ENCODE measurements around the gene EPN2.
"Not testable (repeated sequence)": the region's sequence is repeated elsewhere in the genome, so short reads cannot be mapped to it uniquely, and the experiment has no call there.

EPN2 gene

DNA sequence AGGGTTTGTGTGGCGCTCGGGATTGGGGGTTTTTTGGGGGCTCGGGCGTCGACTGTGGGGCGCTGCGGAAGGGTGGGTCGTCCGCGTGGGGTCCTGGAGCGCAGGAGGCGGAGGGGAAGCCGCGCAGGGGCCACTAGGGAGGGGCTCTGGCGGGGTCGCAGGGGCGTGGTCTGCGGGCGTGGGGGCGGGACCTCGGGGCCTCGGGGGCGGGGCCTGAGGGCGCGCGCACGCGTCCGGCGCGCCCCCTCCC lies at the start of gene EPN2:
Gene EPN2 (plus strand): TSS at position 228 of the 250 bp plus-strand sequence. CDS start 45,754 bp downstream, outside the sequence.
- in situ Hi-C loops (cut with HindIII; ENCODE audit: low sequenced_read_pairs): not testable (repeated sequence)

DNA sequence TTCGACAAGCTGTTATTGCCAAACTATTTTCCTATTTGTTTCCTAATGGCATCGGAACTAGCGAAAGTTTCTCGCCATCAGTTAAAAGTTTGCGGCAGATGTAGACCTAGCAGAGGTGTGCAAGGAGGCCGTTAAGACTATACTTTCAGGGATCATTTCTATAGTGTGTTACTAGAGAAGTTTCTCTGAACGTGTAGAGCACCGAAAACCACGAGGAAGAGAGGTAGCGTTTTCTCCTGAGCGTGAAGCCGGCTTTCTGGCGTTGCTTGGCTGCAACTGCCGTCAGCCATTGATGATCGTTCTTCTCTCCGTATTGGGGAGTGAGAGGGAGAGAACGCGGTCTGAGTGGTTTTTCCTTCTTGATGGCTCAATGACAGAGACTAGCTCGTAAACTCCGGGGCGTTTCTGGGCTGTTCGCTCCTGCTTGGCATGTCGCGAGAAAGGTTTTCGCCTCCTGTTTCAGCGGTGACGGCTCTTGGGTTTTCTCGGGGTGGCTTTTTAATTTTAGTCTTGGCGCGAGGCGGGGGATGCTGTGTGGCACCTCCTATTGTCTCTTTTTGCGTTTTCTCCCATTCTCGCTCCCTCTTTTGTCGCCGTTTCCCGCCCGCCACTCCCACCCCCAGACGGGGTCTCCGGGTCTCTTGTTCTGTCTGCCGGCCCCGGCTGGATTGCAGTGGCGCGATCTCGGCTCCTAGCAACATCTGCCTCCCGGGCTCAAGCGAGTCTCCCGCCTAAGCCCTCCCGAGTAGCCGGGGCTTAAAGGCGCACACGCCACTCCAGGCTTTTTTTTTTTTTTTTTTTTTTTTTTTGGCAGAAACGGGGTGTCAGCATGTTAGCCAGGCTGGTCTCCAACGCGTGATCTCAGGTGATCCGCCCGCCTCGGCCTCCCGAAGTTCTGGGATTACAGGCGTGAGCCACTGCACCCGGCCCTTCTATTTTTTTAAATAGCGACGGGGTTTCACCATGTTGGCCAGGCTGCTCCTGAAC lies 49.0 kb upstream of the EPN2 start:
- in situ Hi-C loops (cut with HindIII; ENCODE audit: low sequenced_read_pairs): not testable (repeated sequence)

DNA sequence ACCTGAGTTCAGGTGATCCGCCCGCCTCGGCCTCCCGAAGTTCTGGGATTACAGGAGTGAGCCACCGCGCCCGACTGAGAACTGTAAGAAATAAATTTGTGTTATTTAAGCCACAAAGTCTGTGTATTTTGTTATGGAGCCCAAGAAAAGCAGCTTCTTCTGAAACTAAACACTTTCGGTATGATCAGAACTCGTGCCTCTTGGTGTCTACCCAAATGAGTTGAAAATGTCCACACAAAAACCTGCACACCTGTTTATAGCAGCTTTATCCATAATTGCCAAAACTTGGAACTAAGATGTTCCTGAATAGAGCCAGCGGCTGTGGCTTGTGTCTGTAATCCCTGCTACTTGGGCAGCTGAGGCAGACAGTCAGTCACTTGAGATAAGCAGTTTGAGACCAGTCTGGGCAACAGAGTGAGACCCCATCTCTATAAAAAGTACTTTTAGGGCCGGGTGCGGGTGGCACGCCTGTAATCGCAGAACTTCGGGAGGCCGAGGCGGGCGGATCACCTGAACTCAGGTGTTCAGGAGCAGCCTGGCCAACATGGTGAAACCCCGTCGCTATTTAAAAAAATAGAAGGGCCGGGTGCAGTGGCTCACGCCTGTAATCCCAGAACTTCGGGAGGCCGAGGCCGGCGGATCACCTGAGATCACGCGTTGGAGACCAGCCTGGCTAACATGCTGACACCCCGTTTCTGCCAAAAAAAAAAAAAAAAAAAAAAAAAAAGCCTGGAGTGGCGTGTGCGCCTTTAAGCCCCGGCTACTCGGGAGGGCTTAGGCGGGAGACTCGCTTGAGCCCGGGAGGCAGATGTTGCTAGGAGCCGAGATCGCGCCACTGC lies 48.1 kb upstream of the EPN2 start:
- in situ Hi-C loops (cut with HindIII; ENCODE audit: low sequenced_read_pairs): not testable (repeated sequence)

DNA sequence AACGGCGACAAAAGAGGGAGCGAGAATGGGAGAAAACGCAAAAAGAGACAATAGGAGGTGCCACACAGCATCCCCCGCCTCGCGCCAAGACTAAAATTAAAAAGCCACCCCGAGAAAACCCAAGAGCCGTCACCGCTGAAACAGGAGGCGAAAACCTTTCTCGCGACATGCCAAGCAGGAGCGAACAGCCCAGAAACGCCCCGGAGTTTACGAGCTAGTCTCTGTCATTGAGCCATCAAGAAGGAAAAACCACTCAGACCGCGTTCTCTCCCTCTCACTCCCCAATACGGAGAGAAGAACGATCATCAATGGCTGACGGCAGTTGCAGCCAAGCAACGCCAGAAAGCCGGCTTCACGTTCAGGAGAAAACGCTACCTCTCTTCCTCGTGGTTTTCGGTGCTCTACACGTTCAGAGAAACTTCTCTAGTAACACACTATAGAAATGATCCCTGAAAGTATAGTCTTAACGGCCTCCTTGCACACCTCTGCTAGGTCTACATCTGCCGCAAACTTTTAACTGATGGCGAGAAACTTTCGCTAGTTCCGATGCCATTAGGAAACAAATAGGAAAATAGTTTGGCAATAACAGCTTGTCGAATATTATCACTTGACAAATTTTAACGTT lies 47.3 kb upstream of the EPN2 start:
- in situ Hi-C loops (cut with HindIII; ENCODE audit: low sequenced_read_pairs): not testable (repeated sequence)

DNA sequence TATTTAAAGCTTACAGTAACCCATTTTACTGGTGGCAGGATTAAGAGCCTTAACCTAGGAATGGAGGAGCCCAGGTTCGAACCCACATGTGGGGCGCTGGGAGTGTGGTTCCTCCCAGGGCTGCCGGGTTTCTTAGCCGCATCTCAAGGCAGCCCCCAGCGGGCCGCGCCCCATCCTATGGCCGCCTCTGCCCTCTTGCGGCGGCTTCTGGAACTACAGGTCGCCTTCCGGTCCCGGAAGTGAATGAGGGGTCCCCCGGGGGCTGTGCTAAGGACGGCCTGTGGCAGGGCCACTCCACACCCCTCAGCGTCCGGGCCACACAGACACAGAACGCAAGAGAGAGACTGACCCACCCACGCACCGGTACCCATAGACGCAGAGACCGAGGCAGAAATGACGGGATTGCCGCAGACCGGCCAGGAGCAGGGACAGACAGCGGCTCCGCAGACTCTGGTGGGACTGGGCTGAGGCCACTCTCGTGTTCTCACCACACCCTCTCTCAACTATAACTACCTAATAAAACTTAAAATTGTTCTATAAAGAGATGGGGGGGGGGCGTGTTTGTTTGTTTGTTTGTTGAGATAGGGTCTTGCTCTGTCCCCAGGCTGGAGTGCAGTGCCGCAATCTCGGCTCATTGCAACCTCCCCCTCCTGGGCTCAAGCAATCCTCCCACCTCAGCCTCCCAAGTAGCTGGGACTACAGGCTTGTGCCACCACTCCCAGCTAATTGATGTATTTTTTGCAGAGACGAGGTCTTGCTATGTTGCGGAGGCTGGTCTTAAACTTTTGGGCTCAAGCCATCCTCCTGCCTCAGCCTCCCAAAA lies 40.6 kb upstream of the EPN2 start:
- in situ Hi-C loops (cut with HindIII; ENCODE audit: low sequenced_read_pairs): not testable (repeated sequence)

DNA sequence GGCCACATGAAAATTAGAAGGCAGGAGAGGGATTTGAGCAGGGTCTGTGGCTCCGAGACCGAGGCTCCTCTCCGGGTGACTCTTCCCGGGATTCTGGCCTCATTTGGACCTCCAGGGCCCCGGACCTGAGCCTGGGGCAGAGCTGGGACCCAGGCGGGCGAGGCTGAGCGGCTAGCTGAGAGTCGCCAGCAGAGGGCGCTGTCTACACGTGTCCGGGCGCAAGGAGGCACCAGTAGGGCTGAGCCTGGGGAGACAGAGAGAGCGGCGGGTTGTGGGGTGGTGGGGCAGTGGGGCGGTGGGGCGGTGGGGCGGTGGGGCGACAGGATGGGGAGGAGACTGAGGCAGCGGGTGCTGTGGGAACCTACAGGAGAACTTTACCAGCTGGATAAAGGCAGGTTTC lies 34.7 kb upstream of the EPN2 start:
- in situ Hi-C loops (cut with HindIII; ENCODE audit: low sequenced_read_pairs): not testable (repeated sequence)

DNA sequence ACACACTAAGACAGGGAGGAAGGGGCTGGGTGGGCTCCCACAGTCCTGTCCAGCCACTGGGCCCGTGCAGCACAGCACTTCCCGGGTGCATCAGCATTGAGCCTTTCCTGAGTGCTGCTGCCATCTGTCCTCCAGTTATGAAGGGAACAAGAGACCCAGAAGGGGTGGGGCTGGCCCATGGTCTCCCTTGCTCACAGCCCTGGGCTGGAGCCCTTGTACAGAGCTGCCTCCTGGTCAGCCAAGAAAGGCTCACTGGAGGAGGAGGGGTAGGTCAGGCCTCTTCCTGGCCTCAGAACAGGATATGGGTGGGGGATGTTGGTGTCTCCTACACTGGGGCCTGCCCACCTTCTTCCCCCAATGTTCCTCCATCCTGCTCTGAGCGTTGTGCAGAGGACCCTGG lies 33.7 kb upstream of the EPN2 start:
- in situ Hi-C loops (cut with HindIII; ENCODE audit: low sequenced_read_pairs): not testable (repeated sequence)

DNA sequence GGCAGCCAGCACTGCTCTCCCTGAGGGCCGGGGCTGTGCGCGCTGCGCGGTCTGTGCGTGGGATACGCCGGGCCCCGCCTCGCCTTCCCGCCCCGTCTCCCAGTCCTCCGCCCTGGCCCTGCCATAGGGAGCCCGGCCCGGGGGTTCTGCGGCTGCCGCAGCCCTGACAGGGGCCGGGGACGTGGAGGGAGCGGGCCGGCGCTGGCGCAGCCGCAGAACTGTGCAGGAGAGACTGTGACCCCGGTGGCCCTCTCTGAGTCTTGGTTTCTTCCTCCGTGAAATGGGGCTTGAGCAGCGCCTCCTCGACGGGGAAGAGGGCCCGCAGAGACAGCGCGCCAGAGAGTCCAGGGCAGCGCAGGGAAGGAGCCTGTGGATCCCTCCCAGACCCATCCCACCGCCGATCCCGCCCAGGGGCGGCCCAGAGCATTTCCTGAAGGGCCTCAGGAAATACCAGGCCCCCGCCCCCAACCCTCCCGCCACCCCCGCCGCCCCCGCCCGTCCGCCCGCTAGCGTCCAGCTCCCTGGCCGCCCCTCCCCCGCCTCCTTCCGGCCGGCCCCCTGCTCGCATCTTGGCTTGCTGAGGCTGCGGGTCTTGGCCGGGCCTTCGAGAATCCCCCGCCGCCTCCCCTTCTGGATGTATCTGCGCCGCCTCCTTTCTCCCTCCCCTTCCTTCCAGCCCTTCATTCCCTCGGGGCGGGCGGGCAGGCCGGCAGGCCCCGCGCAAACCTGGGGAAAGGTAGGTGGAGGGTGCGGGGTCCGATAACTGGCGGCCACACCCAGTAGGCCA lies 21.9 kb upstream of the EPN2 start:
- in situ Hi-C loops (cut with HindIII; ENCODE audit: low sequenced_read_pairs): not testable (repeated sequence)

DNA sequence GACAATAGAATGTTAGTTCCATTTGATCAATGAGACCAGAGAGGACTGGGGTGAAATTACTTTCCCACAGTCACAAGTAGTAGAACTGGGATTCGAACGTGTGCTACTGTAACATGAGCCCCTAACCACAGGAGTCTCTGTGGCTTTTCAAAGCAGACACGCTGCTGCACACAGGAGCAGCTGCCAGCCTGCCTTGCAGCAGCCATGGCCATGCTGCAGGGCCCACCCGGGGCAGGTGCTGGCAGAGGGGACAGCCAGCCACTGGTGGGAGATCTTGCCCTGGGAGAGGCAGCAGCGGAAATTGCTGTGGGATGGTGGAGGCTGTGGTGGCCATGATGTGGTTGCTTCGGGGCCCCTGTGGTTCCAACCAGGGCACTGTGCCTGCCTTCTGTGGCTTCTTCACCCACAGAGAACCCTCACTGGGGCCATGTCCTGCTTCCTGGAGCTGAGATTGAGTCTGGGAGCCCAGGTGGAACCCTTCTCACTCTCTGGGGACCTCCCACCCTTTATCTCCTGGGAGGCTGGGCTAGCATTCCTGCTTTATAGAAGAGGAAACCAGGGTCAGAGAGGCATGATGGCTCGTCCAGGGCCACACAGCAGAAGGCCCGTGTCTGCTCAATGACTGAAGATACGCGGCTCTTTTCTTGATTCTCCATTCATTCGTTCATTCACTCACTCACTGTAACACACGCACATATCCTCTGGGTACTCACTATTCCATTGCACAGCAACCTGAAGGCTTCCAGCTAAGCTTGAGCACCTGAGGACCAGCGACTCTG lies 20.8 kb upstream of the EPN2 start:
- in situ Hi-C loops (cut with HindIII; ENCODE audit: low sequenced_read_pairs): not testable (repeated sequence)

GRCh38 chr17:19218914-19219313 lies 18.3 kb upstream of the EPN2 start:
- in situ Hi-C loops (cut with HindIII; ENCODE audit: low sequenced_read_pairs): not testable (repeated sequence)

DNA sequence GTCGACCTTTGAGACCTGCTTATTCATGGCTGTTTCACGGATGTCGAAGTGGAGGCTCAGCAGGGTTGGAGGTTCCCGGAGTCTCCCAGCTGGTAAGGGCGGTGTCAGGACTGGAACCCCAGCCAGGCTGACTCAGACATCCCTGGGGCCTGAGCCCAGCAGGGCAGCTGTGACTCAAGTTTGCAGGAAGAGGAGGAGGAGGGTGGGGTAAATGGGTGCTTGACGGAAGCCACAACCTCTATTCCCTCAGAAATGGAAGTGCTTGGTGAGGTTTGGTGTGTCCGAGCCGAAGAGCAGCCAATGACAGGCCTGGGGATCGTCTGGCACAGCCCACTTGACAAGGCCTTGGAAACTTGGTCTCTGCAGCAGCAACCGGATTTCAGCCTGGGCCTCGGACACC lies 17.8 kb upstream of the EPN2 start:
- in situ Hi-C loops (cut with HindIII; ENCODE audit: low sequenced_read_pairs): not testable (repeated sequence)

DNA sequence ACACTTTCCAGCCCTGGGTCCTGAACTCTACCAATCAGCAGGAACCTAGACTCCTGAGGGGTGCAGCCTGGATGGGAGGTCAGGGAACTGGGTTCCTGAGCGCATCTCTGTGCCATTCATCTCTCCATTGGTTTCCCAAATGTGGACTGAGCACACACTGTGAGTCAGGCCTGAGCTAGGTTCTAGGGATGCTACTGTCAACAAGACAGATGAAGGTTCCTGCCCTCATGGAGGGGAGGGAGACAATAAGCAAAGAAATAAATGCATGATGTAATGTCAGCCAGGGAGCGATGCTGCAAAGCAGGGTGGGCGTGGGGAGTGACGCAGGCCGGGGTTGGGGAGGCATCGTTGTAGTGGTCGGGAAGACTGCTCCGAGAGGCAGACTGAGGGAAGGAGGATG lies 17.0 kb upstream of the EPN2 start:
- in situ Hi-C loops (cut with HindIII; ENCODE audit: low sequenced_read_pairs): not testable (repeated sequence)

DNA sequence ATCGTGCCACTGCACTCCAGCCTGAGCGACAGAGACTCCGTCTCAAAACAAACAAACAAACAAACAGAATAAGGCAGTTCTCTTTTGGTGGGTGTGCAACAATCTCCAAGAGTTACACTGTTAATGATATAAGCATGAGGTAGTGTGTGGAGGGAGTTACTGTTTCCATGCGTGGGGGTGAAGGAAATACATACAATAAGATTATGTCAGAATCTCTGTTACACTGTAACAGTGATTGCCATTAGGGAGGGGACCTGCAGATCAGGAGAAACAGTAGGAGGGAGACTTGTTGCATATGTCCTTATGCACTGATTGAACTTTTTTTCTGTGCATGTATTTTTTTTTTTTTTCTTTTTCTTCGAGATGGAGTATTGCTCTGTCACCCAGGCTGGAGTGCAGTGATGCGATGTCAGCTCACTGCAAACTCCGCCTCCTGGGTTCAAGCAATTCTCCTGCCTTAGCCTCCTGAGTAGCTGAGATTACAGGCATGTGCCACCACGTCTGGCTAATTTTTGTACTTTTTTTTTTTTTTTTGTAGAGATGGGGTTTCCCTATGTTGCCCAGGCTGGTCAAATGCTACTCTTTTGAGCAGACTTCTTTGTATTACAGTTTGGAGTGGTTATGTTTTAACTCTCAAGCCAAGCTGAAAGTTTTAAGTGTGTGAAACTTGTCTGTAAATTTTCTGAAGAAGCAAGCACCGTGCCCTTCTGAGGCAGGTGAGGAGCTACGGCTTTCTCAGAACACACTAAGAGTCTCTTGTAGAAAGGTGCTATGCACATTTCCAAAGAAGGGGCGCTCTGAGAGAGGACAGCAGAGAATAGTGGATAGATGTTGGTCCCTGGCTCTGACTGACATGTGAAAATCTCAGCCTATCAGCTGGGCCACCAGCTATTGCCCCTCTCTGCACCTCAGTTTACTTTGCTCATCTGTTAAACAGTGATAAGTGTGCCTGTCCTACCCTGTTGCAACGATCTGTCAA lies 10.3 kb upstream of the EPN2 start:
- in situ Hi-C loops (cut with HindIII; ENCODE audit: low sequenced_read_pairs): not testable (repeated sequence)

DNA sequence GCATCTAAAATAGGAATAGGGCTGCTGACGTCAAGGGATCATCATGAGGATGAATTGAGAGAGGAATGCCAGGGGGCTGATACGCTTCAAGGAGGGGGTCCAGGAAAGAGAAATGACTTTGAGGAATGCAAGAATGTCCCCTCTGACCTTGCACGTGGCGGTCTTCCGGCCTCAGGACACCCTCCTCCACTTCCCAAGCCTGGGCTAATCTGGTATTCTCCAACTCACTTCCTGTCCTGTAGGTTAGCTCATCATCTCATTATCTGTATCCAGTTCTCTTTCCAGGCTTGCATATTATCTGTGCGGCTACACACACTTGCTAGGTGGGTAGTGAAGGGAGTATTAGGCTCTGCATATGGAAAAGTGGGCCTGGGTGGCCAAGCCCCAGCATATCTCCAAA lies 2.5 kb upstream of the EPN2 start:
- in situ Hi-C loops (cut with HindIII; ENCODE audit: low sequenced_read_pairs): not testable (repeated sequence)

DNA sequence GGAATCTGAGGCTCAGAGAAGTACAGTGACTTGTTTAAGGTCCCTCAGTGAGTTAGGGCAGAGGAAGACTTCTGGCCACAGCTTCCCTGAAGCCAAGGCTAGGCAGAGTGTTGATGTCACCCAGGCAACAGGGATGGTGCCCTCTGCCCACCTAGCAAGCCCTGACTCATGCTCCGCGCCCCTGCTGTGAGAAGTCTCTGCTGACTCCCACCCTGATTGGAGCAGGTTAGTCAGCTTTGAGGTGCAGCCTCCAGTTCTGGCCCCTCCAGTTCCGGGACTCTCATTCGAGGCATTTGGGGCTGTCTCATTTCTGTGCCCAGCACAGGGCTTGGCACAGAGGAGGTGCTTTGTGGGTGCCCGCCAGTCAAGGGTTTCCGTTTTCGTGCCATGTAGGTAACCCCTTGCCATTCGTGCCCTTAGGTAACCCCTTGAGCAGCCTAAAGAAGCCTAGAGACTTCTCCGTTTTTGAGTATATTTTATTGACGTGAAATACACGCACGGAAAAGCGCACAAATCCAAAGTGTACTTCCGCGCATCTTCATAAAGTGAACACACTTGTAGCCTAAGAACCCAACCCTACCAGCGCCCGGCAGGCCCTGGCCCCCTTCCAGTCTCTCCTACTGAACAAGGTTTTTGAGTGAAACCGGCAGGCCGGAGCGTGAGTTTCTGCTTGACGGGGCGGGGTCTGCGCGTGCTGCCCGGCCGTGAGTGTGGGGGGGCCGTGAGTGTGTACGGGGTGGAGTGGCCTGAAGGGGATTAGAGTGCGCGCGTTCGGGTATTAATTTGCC lies 621 bp upstream of the EPN2 start:
- in situ Hi-C loops (cut with HindIII; ENCODE audit: low sequenced_read_pairs): not testable (repeated sequence)

- in situ Hi-C loops (cut with HindIII; ENCODE audit: low sequenced_read_pairs): no loop called here
Observed at GRCh38 chr17:19237389-19238166, 412 bp downstream of the EPN2 start.
